B cell (primary cell): Measurements from ENCODE around the gene SFXN5. TPM values are rescaled to one million over a fixed set of nuclear protein-coding genes. Genes with fewer than 3 reads are reported as not detected.

ENCODE experiments used
- ATAC-seq: fragments of 200-7000 bp; cut with Tn5 transposase; one replicate; pipeline ENCODE4 v1.10.0; 2021; ENCODE audit warnings: low read depth, mild to moderate bottlenecking, moderate number of reproducible peaks, moderate library complexity
- CTCF ChIA-PET: fragments of 350-600 bp; sonication (Branson Sonifier 250); formaldehyde crosslinking; loops from one replicate; lab custom pipeline; 2021; ENCODE audit warnings: antibody characterized with exemption, inconsistent platforms; lab: Charles Lee
- POLR2A ChIA-PET: fragments of 350-600 bp; sonication (Branson Sonifier 250); formaldehyde crosslinking; loops from one replicate; lab custom pipeline; 2021; ENCODE audit warnings: antibody characterized with exemption; lab: Charles Lee
- DNase-seq: peaks from one replicate; pipeline ENCODE4 v3.0.0; 2013
- H2AFZ ChIP-seq: 2 replicates; pipeline ENCODE4 v1.6.1; 2012; ENCODE audit warnings: mild to moderate bottlenecking, low read depth, low read length; ENCODE audit not compliant: insufficient read depth, poor library complexity, severe bottlenecking
- H3K27ac ChIP-seq, 2 donors: 1 replicate in 1 of 2; 2 replicates in 1 of 2; pipeline ENCODE4 v1.5.1; 2012 to 2013; ENCODE audit warnings: low read length in 2 of 2, mild to moderate bottlenecking in 2 of 2, moderate library complexity in 1 of 2
- H3K27me3 ChIP-seq, 4 experiments: fragments of 200-600 bp in 1 of 4; sonication (generic) in 1 of 4; replicated peaks in 1 of 4; 1 replicate in 2 of 4; 2 replicates in 2 of 4; pipeline versions ENCODE4 v1.6.1 to v1.7.0; 2013 to 2016; ENCODE audit warnings: low read length in 3 of 4, mild to moderate bottlenecking in 2 of 4, mixed read lengths in 1 of 4, moderate library complexity in 1 of 4; ENCODE audit not compliant: insufficient read depth in 4 of 4, control insufficient read depth in 3 of 4; ENCODE audit errors: control extremely low read depth in 1 of 4
- H3K36me3 ChIP-seq, 2 experiments: replicated peaks in 1 of 2; 1 replicate in 1 of 2; 2 replicates in 1 of 2; pipeline versions ENCODE4 v1.6.1 to v1.7.1; 2013; ENCODE audit warnings: low read length in 1 of 2; ENCODE audit not compliant: insufficient read depth in 2 of 2, control insufficient read depth in 1 of 2; ENCODE audit errors: control extremely low read depth in 1 of 2, extremely low read depth in 1 of 2
- H3K4me1 ChIP-seq, 2 donors: fragments of 200-600 bp in 1 of 2; sonication (generic) in 1 of 2; 1 replicate in 1 of 2; 2 replicates in 1 of 2; pipeline versions ENCODE4 v1.5.1 to v1.6.1; 2013 to 2017; ENCODE audit warnings: low read length in 2 of 2; ENCODE audit not compliant: control insufficient read depth in 2 of 2, insufficient read depth in 2 of 2
- H3K4me2 ChIP-seq: replicated peaks from 2 replicates; pipeline ENCODE3; 2012; ENCODE audit warnings: mild to moderate bottlenecking, low read depth, low read length; ENCODE audit not compliant: poor library complexity, severe bottlenecking
- H3K4me3 ChIP-seq, 5 experiments: fragments of 200-600 bp in 1 of 5; sonication (generic) in 1 of 5; 1 replicate in 3 of 5; 2 replicates in 2 of 5; pipeline versions ENCODE4 v1.5.1 to v1.7.0; 2011 to 2016; ENCODE audit warnings: low read length in 4 of 5, mild to moderate bottlenecking in 4 of 5, low read depth in 2 of 5, control low read depth in 1 of 5, moderate library complexity in 1 of 5; ENCODE audit not compliant: insufficient read depth in 1 of 5; ENCODE audit errors: control extremely low read depth in 1 of 5, extremely low read depth in 1 of 5
- H3K79me2 ChIP-seq: fragments of 200-600 bp; sonication (generic); one replicate; pipeline ENCODE4 v1.6.0; 2016; ENCODE audit warnings: low read length; ENCODE audit not compliant: control insufficient read depth, insufficient read depth
- H3K9ac ChIP-seq: fragments of 200-600 bp; sonication (generic); 2 replicates; pipeline ENCODE4 v1.6.1; 2017; ENCODE audit warnings: mild to moderate bottlenecking, low read length, moderate library complexity
- H3K9me3 ChIP-seq, 3 donors: one replicate each; pipeline versions ENCODE4 v1.6.1 to v1.7.1; 2013; ENCODE audit warnings: low read length in 2 of 3; ENCODE audit not compliant: control insufficient read depth in 2 of 3, insufficient read depth in 1 of 3; ENCODE audit errors: control extremely low read depth in 1 of 3
- H4K20me1 ChIP-seq: 2 replicates; pipeline ENCODE4 v1.6.0; 2012; ENCODE audit warnings: mild to moderate bottlenecking, low read length; ENCODE audit not compliant: insufficient read depth, control insufficient read depth, poor library complexity, severe bottlenecking
- H3K27ac Mint-ChIP-seq: one replicate; pipeline ENCODE4 v1.8.0; 2021; ENCODE audit warnings: mixed read lengths
- H3K27me3 Mint-ChIP-seq: one replicate; pipeline ENCODE4 v1.8.0; 2021; ENCODE audit warnings: mixed read lengths
- H3K4me1 Mint-ChIP-seq: one replicate; pipeline ENCODE4 v1.8.0; 2021; ENCODE audit warnings: mixed read lengths
- H3K4me3 Mint-ChIP-seq: one replicate; pipeline ENCODE4 v1.8.0; 2021; ENCODE audit warnings: mixed read lengths
- H3K9me3 Mint-ChIP-seq: one replicate; pipeline ENCODE4 v1.8.0; 2022; ENCODE audit warnings: mixed read lengths; ENCODE audit not compliant: insufficient read depth
- CTCF ChIP-seq: fragments of 200-600 bp; IDR thresholded peaks from one replicate; pipeline ENCODE4 v1.8.0; 2022; ENCODE audit warnings: antibody characterized with exemption, mild to moderate bottlenecking
- EZH2 ChIP-seq: IDR thresholded peaks from 2 replicates; pipeline ENCODE4 v1.6.1; 2012; ENCODE audit warnings: borderline replicate concordance, low read depth, mild to moderate bottlenecking, moderate library complexity, low read length; ENCODE audit not compliant: insufficient read depth, poor library complexity, severe bottlenecking
- WGBS: methylation state at CpG from one replicate; pipeline ENCODE4 v1.1.5; 2013; ENCODE audit warnings: missing lambda C conversion rate; ENCODE audit not compliant: insufficient coverage; 5-methylcytosine and 5-hydroxymethylcytosine counted together
- intact Hi-C: fragments of 100-400 bp; cut with micrococcal nuclease; formaldehyde crosslinking; loops from one replicate; pipeline ENCODE4 v1.10.0; 2022
- polyA plus RNA-seq: library from polyadenylated mRNA; depleted of rRNA; stranded (reverse); fragments of >200 nt; gene quantifications from 2 replicates; pipeline ENCODE4 v1.2.3, GENCODE V29; 2012
- total RNA-seq, 2 donors: library from RNA; stranded (reverse); fragments of 120-200 nt in 1 of 2; gene quantifications; 1 replicate in 1 of 2; 2 replicates in 1 of 2; pipeline versions ENCODE4 v1.2.3 to v1.2.4, GENCODE V29; 2013 to 2022

SFXN5 gene
- total and polyA plus RNA-seq, 2 donors (not counting 1 experiment from before 2014, with no cell fraction given), result 8.0 to 16.9 TPM

DNA sequence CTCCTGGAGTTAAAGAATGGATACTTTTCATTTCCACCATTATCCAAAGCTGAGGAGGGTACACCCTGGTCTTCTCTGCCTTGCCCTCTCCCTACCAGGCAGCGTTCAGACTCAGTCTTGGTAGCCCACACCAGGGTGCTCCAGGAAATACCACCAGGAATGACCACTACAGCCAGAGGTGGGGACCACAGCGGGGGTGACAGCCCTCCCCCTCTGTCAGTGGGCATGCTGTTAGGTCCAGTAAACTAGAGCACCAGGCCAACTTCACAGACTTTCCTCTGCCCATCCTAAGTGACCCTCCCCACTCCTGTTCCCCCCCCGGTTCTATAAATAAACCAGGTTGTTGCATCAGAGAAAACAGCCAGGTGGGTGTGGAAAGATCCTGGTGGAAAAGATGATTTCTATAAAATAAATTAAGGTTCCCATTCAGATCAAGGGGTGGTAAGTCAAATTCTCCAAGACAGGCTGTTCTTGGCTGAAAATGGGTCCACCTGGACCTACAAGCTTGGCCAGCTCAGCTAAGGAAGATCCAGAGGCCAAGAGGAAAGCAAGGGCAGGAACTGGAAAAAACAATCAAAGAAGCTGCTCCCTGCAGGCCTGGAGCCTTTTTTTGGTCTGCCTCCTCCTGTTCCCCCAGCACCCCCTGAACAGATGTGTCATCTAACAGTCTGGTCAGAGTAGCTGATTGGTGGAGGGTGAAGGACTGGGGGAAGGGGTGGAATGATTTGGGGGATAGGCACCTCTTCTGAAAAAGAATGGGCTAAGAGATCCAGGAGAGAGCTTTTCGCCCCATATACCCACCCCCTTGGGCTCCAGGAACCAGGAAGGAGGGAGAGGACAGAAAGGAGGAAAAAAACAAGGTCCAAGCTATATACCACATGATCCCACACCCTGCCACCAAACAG lies 38.9 kb upstream of the SFXN5 start:
- peaks cover 0 to 10% (median 0%) of the 10 kb centered on the region in 3 donors for H3K9me3 ChIP-seq
- no peaks in the 10 kb centered on the region for H3K36me3 ChIP-seq
- Mint-ChIP-seq H3K4me3 (peak overlapping the region; percentile 83), H3K4me1 (peaks cover 8% of the 10 kb centered on the region), H3K27me3 (peaks cover 3% of the 10 kb centered on the region), H3K9me3 (no peaks in the 10 kb centered on the region), H3K27ac (no peak overlapping the region)
- CTCF ChIA-PET, result interaction anchor here (0.8 to 3.8 kb wide), 4 partner anchors 11 to 67 kb away, joined by 3 to 23 read pairs (median 4); no protein-coding TSS in a partner anchor
- peaks cover 0 to 23% (median 8%) of the 10 kb centered on the region in 4 experiments for H3K27me3 ChIP-seq
- no peak overlapping the region for H3K4me3 ChIP-seq
- H4K20me1 ChIP-seq, result no peaks in the 10 kb centered on the region
- POLR2A ChIA-PET, result no interaction called here
- TF ChIP-seq CTCF (no peak), EZH2 (no peak)
- ATAC-seq (no peak), DNase-seq (no peak)
- WGBS, result 92% methylated on average over 2 of the region's 4 CpGs
- H3K9ac ChIP-seq, result no peak overlapping the region
- no peak overlapping the region for H2AFZ ChIP-seq
- H3K79me2 ChIP-seq, result no peaks in the 10 kb centered on the region
- peaks cover 17% of the 10 kb centered on the region in 2 donors for H3K4me1 ChIP-seq
- no peak overlapping the region for H3K4me2 ChIP-seq
- no peak overlapping the region for H3K27ac ChIP-seq
- intact Hi-C loops, result loop anchor here (5.0 kb wide), 3 partner anchors 122 to 1542 kb away; partner anchors contain the start of genes CCT7, EMX1, PRADC1 and SEMA4F
